ENCODE results near the gene SLC9A1.
"Not testable (repeated sequence)": the region's sequence is repeated elsewhere in the genome, so short reads cannot be mapped to it uniquely, and the experiment has no call there.

SLC9A1 gene

GRCh38 chr1:27154991-27155781 is at the start of gene SLC9A1:
TSS of gene SLC9A1 (minus strand) at chr1:27155125. CDS start at chr1:27154334, 791 bp downstream.
- DNase-seq: peak; percentile 94

- DNase-seq: no peak
Observed at GRCh38 chr1:27203946-27204345, 49.0 kb upstream of the SLC9A1 start.

- DNase-seq: no peak
Observed at GRCh38 chr1:27201295-27201694, 46.4 kb upstream of the SLC9A1 start.

GRCh38 chr1:27193194-27193593 is 38.3 kb upstream of the SLC9A1 start:
- DNase-seq: no peak

DNA sequence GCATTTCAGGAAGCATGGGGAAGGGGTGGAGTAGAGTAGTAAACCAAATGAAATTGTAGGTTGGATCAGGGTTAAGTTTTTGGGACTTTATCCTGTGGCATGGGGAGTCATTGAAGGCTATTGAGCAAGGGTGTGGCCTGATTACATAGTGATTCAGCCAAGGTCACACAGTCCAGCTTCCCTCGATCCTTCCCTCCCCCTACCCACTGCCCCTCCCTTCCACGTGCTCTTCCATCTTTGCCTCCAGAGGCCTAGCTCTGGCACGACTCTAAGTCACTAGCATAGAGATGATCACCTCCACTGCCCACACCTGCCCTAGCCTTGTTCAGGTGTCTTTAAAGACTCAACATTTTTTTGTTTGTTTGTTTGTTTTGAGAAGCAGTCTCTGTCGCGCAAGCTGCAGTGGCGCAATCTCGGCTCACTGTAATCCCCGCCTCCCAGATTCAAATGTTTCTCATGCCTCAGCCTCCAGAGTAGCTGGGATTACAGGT is 37.2 kb upstream of the SLC9A1 start:
- no peak for DNase-seq

- DNase-seq: not testable (repeated sequence)
Observed at GRCh38 chr1:27184665-27185064, 29.7 kb upstream of the SLC9A1 start.

DNA sequence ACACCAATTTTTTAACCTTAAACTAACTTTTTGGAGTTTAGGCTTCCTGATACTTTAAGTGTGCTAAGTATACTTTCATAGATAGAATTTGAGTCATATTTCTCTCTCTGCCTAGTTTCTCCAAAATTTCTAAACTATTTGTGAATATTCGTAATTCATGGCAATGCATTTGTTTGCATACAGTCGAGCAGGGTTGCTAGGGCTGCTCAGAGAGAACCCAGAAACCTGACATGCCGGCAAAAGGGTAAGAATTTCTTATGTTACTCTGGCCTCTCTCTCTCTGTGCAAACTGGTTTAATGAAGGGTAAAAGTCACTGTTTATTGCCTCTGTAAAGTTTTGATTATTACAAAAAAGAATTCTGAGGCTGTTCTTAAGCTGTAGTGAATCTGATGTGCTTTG is 25.1 kb upstream of the SLC9A1 start:
- DNase-seq: no peak

DNA sequence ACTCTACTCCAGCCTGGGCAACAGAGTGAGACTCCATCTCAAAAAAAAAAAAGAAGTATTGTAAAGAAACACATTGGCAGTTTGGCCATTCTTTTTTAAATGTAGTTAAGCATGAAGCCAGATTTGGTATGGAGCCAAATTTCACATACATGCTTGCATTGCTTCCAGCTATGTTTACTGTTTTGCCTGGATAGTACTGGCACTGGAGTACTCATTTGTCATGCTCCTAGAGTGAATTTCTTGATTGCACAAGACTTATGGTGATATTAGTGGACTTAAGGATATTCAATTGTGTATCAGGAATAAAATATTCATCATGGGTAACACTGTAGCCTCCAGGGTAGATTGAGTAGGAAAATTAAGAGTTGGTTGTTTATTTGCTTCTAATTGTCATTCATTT is 24.5 kb upstream of the SLC9A1 start:
- DNase-seq: no peak

- DNase-seq: no peak
Observed at GRCh38 chr1:27176954-27177353, 22.0 kb upstream of the SLC9A1 start.

DNA sequence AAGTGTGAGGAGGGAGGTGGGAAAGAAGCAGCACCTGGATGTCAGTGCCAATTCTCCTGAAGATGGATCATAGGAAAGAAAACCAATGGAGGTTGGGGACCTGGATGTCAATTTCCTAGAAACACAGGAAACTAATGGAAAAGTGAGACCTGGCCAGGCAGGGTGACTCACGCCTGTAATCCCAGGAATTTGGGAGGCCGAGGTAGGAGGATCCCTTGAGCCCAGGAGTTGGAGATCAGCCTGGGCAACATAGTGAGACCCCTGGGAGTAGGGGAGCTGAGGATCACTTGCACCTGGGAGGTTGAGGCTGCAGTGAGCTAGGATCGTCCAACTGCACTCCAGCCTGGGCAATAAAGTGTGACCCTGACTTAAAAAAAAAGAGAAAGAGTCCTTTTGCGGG is 21.4 kb upstream of the SLC9A1 start:
- DNase-seq: no peak

- DNase-seq: not testable (repeated sequence)
Observed at GRCh38 chr1:27172992-27173391, 18.1 kb upstream of the SLC9A1 start.

DNA sequence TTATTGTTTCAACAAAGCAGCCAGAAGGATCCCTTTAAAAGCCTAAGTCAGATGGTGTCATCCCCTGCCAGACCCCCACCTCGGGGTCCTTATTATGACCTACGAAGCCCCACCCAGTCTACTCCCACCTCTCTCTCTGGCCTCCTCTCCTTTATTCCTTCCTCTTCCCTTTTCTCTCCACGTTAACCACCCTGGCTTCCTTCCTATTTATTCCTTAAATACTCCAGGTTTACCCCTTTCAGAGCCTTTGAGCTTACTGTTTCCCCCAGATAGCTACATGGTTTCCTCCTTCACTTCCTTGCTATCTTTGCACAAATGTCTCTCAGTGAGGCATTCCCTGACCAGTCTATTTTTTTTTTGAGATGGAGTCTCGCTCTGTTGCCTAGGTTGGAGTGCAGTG is 12.0 kb upstream of the SLC9A1 start:
- no peak for DNase-seq

DNA sequence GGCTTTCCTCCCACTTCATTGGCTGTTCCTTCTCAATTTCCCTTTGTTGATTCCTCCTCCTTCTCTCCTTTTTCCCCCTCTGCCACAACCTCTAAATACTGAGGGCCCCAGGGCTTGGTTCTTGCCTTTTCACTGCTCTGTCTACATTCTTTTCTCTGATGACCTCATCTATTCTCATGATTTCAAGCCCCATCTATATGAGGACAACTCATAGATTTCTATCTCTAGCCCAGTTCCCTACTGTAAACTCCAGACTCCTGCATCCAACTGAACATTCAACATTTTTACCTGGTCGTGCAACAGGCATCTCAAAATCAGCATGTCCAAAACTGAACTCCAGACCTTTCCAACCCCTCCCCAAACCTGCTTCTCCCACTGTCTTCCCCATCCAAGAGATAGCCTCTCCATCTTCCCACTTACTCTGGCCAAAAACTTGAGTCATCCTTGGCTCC is 11.5 kb upstream of the SLC9A1 start:
- DNase-seq: no peak

GRCh38 chr1:27163093-27163492 is 8.2 kb upstream of the SLC9A1 start:
- DNase-seq: no peak

- DNase-seq: no peak
Observed at GRCh38 chr1:27162090-27162489, 7.2 kb upstream of the SLC9A1 start.

GRCh38 chr1:27161594-27161993 is 6.7 kb upstream of the SLC9A1 start:
- DNase-seq: no peak

DNA sequence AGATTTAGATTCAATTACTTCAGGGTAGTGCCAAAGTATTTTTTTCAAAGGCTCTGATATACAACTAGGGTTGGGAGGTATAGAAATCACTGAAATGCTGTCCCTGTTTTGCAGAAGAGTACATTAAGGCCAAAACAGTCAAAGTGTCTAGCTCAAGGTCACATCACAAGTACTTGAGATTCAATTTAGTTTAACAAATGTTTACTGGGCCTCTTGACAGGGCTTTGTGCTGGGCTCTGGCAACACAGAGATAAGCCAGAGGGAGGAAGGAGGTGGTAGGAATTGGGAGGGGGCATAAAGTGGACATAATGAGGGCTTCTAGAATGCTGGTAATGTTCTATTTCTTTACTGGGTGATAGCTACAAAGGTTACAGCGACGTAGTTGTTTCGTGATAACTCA is 2.3 kb upstream of the SLC9A1 start:
- no peak for DNase-seq

- DNase-seq: no peak
Observed at GRCh38 chr1:27154469-27154990, 395 bp downstream of the SLC9A1 start.

- no peak for DNase-seq
Observed at GRCh38 chr1:27153927-27154358, 982 bp downstream of the SLC9A1 start.

GRCh38 chr1:27153549-27153886 is 1.4 kb downstream of the SLC9A1 start:
- DNase-seq: no peak

DNA sequence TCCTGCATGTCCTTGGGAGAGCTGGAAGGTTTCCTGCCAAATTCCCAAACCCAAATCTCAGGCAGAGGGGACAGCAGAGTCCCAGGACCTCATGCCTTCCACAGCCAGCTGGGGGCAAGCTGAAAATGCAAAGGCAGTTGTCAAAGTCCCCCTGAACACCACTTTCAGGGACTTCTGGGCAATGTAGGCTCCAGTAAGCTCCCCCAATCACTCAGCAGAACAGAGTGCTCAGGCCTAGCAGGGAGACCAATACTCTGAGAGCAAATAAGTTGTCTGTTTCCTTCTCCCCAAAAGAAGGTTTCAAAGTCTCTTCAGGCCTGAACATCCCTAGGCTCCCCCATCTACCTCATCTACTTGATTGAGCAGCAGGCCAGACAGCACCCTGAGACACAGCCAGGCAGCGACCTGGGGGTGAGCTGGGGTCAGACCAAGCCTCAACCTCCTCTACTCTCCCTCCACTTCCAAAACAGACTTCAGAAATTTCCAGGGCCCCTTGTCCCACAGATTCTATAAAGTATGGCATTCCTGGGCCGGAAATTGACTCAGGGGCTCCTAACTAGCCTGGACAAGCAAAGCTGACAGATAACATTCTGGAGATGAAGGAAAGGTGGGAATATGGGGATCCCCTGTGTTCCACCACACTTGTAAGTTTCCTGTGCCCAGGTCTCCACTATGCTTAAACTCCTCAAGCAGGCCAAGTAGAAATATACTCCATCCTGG is 1.9 kb downstream of the SLC9A1 start:
- DNase-seq: no peak

GRCh38 chr1:27152004-27152828 is 2.7 kb downstream of the SLC9A1 start:
- DNase-seq: no peak

DNA sequence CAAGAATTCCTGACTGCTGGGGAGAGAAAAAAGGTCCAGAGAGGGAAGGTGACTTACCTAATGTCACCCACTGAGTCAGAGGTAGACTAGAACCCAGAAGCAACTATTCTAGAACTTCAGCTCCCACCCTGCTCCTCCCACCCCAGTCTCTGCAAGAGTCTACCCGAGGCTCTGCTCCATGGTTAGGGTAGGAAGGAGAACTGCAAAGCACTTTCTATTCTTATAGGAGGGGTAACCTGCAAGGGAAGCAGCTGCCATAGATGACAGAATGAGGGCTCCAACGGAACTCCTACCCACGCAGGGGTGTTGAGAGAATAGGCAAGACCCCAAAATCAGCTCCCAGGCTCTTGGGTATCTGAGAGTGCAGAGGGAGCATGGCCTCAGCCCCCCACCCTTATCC is 4.3 kb downstream of the SLC9A1 start:
- DNase-seq: no peak

Data from stimulated activated CD8-positive, alpha-beta memory T cell treated with anti-CD3 and anti-CD28 coated beads, Interleukin-4, amount 100 ng/mL, for 48 hours (primary cell).